ENCODE results near the gene SRRM3.
A peak's percentile ranks its signal among the peaks of the same experiment; 100 is the strongest.
"Not testable (repeated sequence)": the region's sequence is repeated elsewhere in the genome, so short reads cannot be mapped to it uniquely, and the experiment has no call there.

Gene SRRM3

DNA sequence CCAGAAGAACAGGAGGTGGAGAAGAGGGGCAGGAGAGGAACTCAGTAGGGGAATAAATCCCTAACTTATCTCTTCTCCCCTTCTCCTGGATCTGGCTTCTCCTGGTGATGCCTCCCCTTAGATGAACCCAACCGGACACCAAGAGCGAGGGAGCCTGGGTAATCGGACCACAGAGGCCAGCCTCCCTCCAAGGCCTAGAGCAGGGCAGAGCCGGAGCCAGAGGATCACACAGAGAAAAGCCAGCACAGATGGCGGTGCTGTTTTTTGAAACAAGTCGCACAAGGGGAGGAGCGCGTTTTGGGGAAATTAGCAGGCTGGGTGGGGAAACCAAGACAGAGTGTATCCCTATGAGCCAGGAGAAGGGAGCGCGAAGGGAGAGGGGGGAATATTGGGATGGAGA, 4.9 kb upstream of the SRRM3 start:
- no peak for TF ChIP-seq SUZ12 (IDR thresholded peaks at IDR 0.05; ENCODE audit: extremely low read depth, insufficient read depth, insufficient read length)
- TF ChIP-seq YY1 (IDR thresholded peaks at IDR 0.05; ENCODE audit: insufficient read depth, insufficient read length) = no peak
- no peak for TF ChIP-seq ZNF274 (IDR thresholded peaks at IDR 0.05; ENCODE audit: low read depth, low read length)
- no peak overlapping the region for H3K4me3 ChIP-seq (ENCODE audit: insufficient read length, low read depth)

DNA sequence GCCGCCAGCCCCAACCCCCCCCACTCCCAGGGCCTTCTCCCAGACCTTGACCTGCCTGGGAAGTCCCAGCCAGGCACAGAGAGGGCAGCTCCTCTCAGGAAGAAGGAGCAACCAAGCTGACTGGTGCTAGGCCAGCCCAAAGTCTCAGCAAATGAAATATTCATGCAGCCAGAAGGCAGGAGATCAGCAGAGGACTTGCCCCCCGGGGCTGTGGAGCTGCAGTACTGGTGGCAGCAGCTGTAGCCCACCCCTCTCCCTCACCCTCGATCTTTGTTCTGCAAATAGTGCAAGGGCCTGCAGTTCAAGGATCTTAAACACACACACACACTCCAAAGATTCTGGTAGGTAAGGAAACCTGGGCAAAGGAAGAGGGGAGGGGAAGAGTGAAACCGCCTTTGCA, 3.5 kb upstream of the SRRM3 start:
- Histone ChIP-seq H3K9ac (ENCODE audit: insufficient read length, low read depth) (peak overlapping the region; percentile 1), H3K36me3 (ENCODE audit: insufficient read depth, insufficient read length, low read length) (no peaks in the 10 kb centered on the region), H3K4me3 (ENCODE audit: insufficient read length, low read depth) (no peak overlapping the region), H3K27me3 (ENCODE audit: insufficient read depth, insufficient read length) (peaks cover 5% of the 10 kb centered on the region), H3K4me1 (ENCODE audit: insufficient read depth, insufficient read length) (peaks cover 11% of the 10 kb centered on the region), H3K9me3 (ENCODE audit: insufficient read depth, low read length) (no peaks in the 10 kb centered on the region)
- TF ChIP-seq YY1 (IDR thresholded peaks at IDR 0.05; ENCODE audit: insufficient read depth, insufficient read length) (no peak), ZNF274 (IDR thresholded peaks at IDR 0.05; ENCODE audit: low read depth, low read length) (no peak), SUZ12 (IDR thresholded peaks at IDR 0.05; ENCODE audit: extremely low read depth, insufficient read depth, insufficient read length) (no peak)
- no peak for DNase-seq (ENCODE audit: low read depth, low spot score)

More for the DNA sequence above, 4.9 kb upstream of the SRRM3 start:
- Histone ChIP-seq H3K4me1 (ENCODE audit: insufficient read depth, insufficient read length) (peaks cover 5% of the 10 kb centered on the region), H3K9ac (ENCODE audit: insufficient read length, low read depth) (no peak overlapping the region), H3K27me3 (ENCODE audit: insufficient read depth, insufficient read length) (no peaks in the 10 kb centered on the region), H3K9me3 (ENCODE audit: insufficient read depth, low read length) (no peaks in the 10 kb centered on the region), H3K36me3 (ENCODE audit: insufficient read depth, insufficient read length, low read length) (no peaks in the 10 kb centered on the region)
- no peak for DNase-seq (ENCODE audit: low read depth, low spot score)

DNA sequence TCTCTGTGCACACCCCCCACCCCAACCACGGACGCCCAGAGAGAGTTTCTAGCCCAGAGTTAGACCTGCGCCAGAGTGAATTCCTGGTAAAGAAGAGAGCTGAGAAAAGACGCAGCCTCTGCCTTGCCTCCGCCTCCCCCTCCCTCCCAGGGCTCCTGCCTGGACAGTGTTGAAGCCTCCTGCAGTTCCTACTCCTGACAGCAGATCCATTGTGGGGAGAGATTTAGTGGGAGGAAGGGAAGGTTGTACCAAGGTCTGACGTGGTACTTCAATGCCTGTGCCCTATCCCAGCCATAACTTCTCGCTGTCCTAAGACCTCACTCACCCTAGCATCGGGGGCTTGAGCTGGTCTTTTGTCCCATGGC, 952 bp downstream of the SRRM3 start:
- H3K36me3 ChIP-seq (ENCODE audit: insufficient read depth, insufficient read length, low read length) = no peaks in the 10 kb centered on the region
- H3K4me1 ChIP-seq (ENCODE audit: insufficient read depth, insufficient read length) = peaks cover 6% of the 10 kb centered on the region
- DNase-seq (ENCODE audit: low read depth, low spot score) = no peak
- no peak overlapping the region for H3K4me3 ChIP-seq (ENCODE audit: insufficient read length, low read depth)
- H3K27me3 ChIP-seq (ENCODE audit: insufficient read depth, insufficient read length) = peaks cover 19% of the 10 kb centered on the region
- H3K9ac ChIP-seq (ENCODE audit: insufficient read length, low read depth) = peak overlapping the region; percentile 32
- H3K9me3 ChIP-seq (ENCODE audit: insufficient read depth, low read length) = no peaks in the 10 kb centered on the region
- TF ChIP-seq ZNF274 (IDR thresholded peaks at IDR 0.05; ENCODE audit: low read depth, low read length) (no peak), YY1 (IDR thresholded peaks at IDR 0.05; ENCODE audit: insufficient read depth, insufficient read length) (no peak), SUZ12 (IDR thresholded peaks at IDR 0.05; ENCODE audit: extremely low read depth, insufficient read depth, insufficient read length) (no peak)

DNA sequence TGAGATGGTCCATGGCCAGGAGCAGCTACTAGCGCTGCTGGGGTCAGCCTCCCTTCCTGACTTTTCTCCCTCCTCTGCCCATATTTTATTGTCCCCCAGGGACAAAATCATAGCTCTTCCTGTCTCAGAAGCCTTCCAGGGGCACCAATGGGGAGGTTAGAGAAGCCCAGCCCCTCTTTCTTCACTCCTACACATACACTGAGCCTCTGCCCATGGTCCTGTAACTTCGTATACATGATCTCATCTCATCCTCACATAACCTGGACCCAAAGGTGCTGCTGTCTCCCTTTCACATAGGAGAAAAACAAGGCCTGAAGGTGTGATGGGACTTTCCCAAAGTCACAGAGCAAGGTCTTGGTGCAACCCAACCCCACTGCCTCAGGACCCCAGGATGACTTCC, 2.5 kb downstream of the SRRM3 start:
- H3K4me3 ChIP-seq (ENCODE audit: insufficient read length, low read depth) = no peak overlapping the region
- no peaks in the 10 kb centered on the region for H3K9me3 ChIP-seq (ENCODE audit: insufficient read depth, low read length)
- H3K9ac ChIP-seq (ENCODE audit: insufficient read length, low read depth) = no peak overlapping the region
- no peaks in the 10 kb centered on the region for H3K36me3 ChIP-seq (ENCODE audit: insufficient read depth, insufficient read length, low read length)
- DNase-seq (ENCODE audit: low read depth, low spot score) = no peak
- H3K4me1 ChIP-seq (ENCODE audit: insufficient read depth, insufficient read length) = peaks cover 6% of the 10 kb centered on the region
- TF ChIP-seq ZNF274 (IDR thresholded peaks at IDR 0.05; ENCODE audit: low read depth, low read length) (no peak), SUZ12 (IDR thresholded peaks at IDR 0.05; ENCODE audit: extremely low read depth, insufficient read depth, insufficient read length) (no peak), YY1 (IDR thresholded peaks at IDR 0.05; ENCODE audit: insufficient read depth, insufficient read length) (no peak)
- peaks cover 19% of the 10 kb centered on the region for H3K27me3 ChIP-seq (ENCODE audit: insufficient read depth, insufficient read length)

DNA sequence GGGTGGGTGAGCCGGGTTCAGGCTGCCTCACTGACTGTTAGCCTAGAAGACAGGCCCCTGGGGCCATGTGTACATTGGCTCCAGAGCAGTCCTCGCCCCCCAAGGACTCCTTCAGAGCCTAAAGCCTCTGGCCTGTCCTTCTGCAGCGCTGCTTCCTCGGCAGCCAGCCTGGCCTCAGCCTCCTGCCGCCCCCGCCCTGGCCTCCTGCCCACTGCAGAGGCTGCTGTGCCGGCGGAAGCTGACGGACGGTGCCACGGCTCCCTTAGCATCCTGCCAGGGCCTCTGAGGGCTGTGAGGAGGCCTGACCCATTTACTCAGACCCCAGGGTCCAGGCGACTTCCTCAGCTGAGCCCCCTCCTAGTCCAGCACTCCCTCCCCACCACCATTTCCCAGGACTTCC, 4.9 kb downstream of the SRRM3 start:
- Histone ChIP-seq H3K36me3 (ENCODE audit: insufficient read depth, insufficient read length, low read length) (no peaks in the 10 kb centered on the region), H3K4me3 (ENCODE audit: insufficient read length, low read depth) (no peak overlapping the region), H3K4me1 (ENCODE audit: insufficient read depth, insufficient read length) (peaks cover 6% of the 10 kb centered on the region), H3K27me3 (ENCODE audit: insufficient read depth, insufficient read length) (peaks cover 19% of the 10 kb centered on the region), H3K9me3 (ENCODE audit: insufficient read depth, low read length) (no peaks in the 10 kb centered on the region), H3K9ac (ENCODE audit: insufficient read length, low read depth) (peak overlapping the region; percentile 9)
- DNase-seq (ENCODE audit: low read depth, low spot score) = no peak
- TF ChIP-seq SUZ12 (IDR thresholded peaks at IDR 0.05; ENCODE audit: extremely low read depth, insufficient read depth, insufficient read length) = no peak
- TF ChIP-seq ZNF274 (IDR thresholded peaks at IDR 0.05; ENCODE audit: low read depth, low read length) = no peak
- no peak for TF ChIP-seq YY1 (IDR thresholded peaks at IDR 0.05; ENCODE audit: insufficient read depth, insufficient read length)

DNA sequence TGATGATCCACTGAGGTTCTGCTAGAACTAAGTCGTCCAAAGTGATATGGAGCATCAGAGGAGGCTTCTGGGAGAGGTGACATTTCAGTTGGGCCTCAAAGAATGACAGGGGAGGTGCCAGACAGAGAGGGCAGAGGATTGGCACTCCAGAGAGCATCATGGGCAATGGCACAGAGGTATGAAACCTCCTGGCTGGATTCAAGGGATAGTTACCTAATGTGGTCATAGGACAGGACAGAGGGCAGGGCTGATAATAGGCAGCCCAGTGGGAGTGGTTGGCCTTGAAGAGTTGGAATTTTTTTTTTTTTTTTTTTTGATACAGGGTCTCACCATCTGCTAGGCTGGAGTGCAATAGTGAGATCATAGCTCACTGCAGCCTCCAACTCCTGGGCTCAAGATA, 7.6 kb downstream of the SRRM3 start:
- Histone ChIP-seq H3K9ac (ENCODE audit: insufficient read length, low read depth) (no peak overlapping the region), H3K4me3 (ENCODE audit: insufficient read length, low read depth) (no peak overlapping the region), H3K9me3 (ENCODE audit: insufficient read depth, low read length) (no peaks in the 10 kb centered on the region), H3K36me3 (ENCODE audit: insufficient read depth, insufficient read length, low read length) (no peaks in the 10 kb centered on the region), H3K4me1 (ENCODE audit: insufficient read depth, insufficient read length) (no peaks in the 10 kb centered on the region), H3K27me3 (ENCODE audit: insufficient read depth, insufficient read length) (peaks cover 3% of the 10 kb centered on the region)
- no peak for DNase-seq (ENCODE audit: low read depth, low spot score)
- no peak for TF ChIP-seq SUZ12 (IDR thresholded peaks at IDR 0.05; ENCODE audit: extremely low read depth, insufficient read depth, insufficient read length)
- no peak for TF ChIP-seq ZNF274 (IDR thresholded peaks at IDR 0.05; ENCODE audit: low read depth, low read length)
- no peak for TF ChIP-seq YY1 (IDR thresholded peaks at IDR 0.05; ENCODE audit: insufficient read depth, insufficient read length)

DNA sequence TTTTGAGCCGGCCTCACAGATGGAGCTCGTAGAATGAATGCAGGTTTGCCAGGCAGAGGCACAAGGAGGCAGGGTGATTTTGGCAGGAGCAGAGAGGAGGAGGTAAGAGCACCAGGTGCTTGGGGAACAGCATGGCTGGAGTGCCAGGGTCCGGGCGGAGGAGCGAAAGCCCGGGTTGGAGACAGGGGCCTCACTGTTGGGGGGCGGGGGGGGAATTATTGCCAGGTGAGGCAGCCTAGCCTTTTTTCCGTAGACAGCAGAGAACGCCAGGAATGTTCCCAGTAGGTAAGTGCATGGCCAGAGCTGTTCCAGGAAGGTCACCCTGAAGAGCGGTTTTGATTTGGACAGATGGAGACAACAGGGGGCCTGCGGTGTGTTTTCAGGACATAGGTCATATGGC, 9.5 kb downstream of the SRRM3 start:
- Histone ChIP-seq H3K36me3 (ENCODE audit: insufficient read depth, insufficient read length, low read length) (no peaks in the 10 kb centered on the region), H3K9me3 (ENCODE audit: insufficient read depth, low read length) (no peaks in the 10 kb centered on the region), H3K4me1 (ENCODE audit: insufficient read depth, insufficient read length) (no peaks in the 10 kb centered on the region), H3K4me3 (ENCODE audit: insufficient read length, low read depth) (no peak overlapping the region), H3K27me3 (ENCODE audit: insufficient read depth, insufficient read length) (no peaks in the 10 kb centered on the region), H3K9ac (ENCODE audit: insufficient read length, low read depth) (no peak overlapping the region)
- no peak for DNase-seq (ENCODE audit: low read depth, low spot score)
- TF ChIP-seq SUZ12 (IDR thresholded peaks at IDR 0.05; ENCODE audit: extremely low read depth, insufficient read depth, insufficient read length) = no peak
- no peak for TF ChIP-seq ZNF274 (IDR thresholded peaks at IDR 0.05; ENCODE audit: low read depth, low read length)
- no peak for TF ChIP-seq YY1 (IDR thresholded peaks at IDR 0.05; ENCODE audit: insufficient read depth, insufficient read length)

DNA sequence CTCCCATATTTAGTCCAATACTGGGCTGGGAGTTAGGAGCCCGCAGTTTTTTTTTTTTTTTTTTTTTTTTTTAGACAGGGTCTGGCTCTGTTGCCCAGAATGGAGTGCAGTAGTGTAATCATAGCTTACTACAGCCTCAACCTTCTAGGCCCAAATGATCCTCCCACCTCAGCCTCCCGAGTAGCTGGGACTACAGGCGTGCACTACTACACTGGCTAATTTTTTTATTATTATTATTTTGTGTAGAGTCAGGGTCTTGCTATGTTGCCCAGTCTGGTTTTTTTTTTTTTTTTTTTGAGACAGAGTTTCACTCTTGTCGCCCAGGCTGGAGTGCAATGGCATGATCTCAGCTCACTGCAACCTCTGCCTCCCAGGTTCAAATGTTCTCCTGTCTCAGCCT, 13.7 kb downstream of the SRRM3 start:
- not testable (repeated sequence) for H3K36me3 ChIP-seq (ENCODE audit: insufficient read depth, insufficient read length, low read length); H3K27me3 ChIP-seq (ENCODE audit: insufficient read depth, insufficient read length); H3K9me3 ChIP-seq (ENCODE audit: insufficient read depth, low read length); DNase-seq (ENCODE audit: low read depth, low spot score); H3K9ac ChIP-seq (ENCODE audit: insufficient read length, low read depth); H3K4me3 ChIP-seq (ENCODE audit: insufficient read length, low read depth)
- H3K4me1 ChIP-seq (ENCODE audit: insufficient read depth, insufficient read length) = peaks cover 24% of the 10 kb centered on the region
